ENCODE data around the gene ECSIT. TPM values are rescaled to one million over a fixed set of nuclear protein-coding genes. Genes with fewer than 3 reads are reported as not detected.
A peak's percentile ranks its signal among the peaks of the same experiment; 100 is the strongest.

Gene ECSIT
- polyA plus RNA-seq, 1 of the 3 experiments (the other 2 are of a cell fraction) = 43.8 TPM

DNA sequence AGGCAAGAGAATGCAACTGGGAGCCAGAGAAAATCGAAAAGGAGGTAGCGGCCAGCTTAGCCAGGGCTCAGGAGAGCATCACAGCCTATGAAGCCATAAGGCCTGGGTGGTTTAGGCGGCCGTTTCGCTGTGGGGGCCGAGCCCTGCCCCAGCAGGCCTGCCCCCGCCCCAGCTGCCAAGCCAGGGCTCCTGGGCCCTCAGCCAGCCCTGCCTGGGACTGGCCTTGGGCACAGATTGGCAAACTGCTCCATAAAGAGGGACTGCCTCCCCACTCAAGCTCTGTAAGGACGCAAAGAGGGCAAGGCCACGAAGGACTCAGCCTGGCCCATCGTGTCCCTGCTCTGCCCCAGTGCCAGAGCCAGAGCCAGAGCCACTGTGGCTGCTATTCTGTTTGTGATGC is 33.5 kb downstream of the ECSIT start:
- Histone ChIP-seq H3K27me3 (ENCODE audit: insufficient read depth) (no peaks in the 10 kb centered on the region), H3K9me2 (no peaks in the 10 kb centered on the region), H3K79me2 (ENCODE audit: insufficient read depth) (no peaks in the 10 kb centered on the region), H3K27ac (ENCODE audit: low read depth in 2 of 2, low read length in 1 of 2) (no peak overlapping the region), H3K4me1 (ENCODE audit: control insufficient read depth in 1 of 2, insufficient read depth in 2 of 2, low read depth in 1 of 2, low read length in 1 of 2) (peaks cover 0 to 3% of the 10 kb centered on the region in 2 experiments; a peak in 1 of 4 replicates), H3K4me2 (no peak overlapping the region), H3F3A (replicated peaks; ENCODE audit: insufficient read depth) (no peaks in the 10 kb centered on the region), H2AFZ (ENCODE audit: low read depth) (no peak overlapping the region), H3K9ac (no peak overlapping the region), H3K36me3 (replicated peaks in 1 of 2; ENCODE audit: control insufficient read depth in 1 of 2, insufficient read depth in 2 of 2, low read length in 1 of 2) (peaks cover 0 to 10% of the 10 kb centered on the region in 2 experiments), H4K20me1 (ENCODE audit: insufficient read depth) (peaks cover 8% of the 10 kb centered on the region; the same call in 1 of the 2 replicates), H3K4me3 (ENCODE audit: low read depth in 2 of 2, low read length in 1 of 2) (no peak overlapping the region), H3K9me3 (no peaks in the 10 kb centered on the region)
- 96% methylated on average over 5 of the region's 10 CpGs for WGBS (ENCODE audit: low lambda C conversion rate)
- peak; percentile 14 for DNase-seq
- ChIA-PET CTCF (interaction anchor here (0.7 to 5.0 kb wide), 7 partner anchors 10 to 93 kb away, joined by 3 to 57 read pairs (median 8); partner anchors contain the start of genes ELAVL3 and ZNF653), POLR2A (no interaction called here)
- TF ChIP-seq EP300 (IDR thresholded peaks at IDR 0.05; ENCODE audit: borderline replicate concordance in 1 of 2, low read depth in 1 of 2, low read length in 1 of 2) (no peak), CHD2 (IDR thresholded peaks at IDR 0.05; ENCODE audit: low read length, partially characterized antibody) (no peak), GABPA (IDR thresholded peaks at IDR 0.05; ENCODE audit: low read depth) (no peak), RCOR1 (IDR thresholded peaks at IDR 0.05; ENCODE audit: low read length) (no peak), POLR2AphosphoS5 (IDR thresholded peaks at IDR 0.05; ENCODE audit: low read depth, low read length) (no peak), MEF2A (IDR thresholded peaks at IDR 0.05; ENCODE audit: borderline replicate concordance, low read depth) (no peak), PBX3 (IDR thresholded peaks at IDR 0.05) (no peak), MXI1 (IDR thresholded peaks at IDR 0.05; ENCODE audit: low read depth, low read length) (no peak), USF2 (IDR thresholded peaks at IDR 0.05; ENCODE audit: borderline replicate concordance, low read depth, low read length) (no peak), NFIC (IDR thresholded peaks at IDR 0.05; ENCODE audit: borderline replicate concordance) (no peak), EZH2phosphoT487 (IDR thresholded peaks at IDR 0.05; ENCODE audit: borderline replicate concordance, low read depth) (no peak), FOXJ3 (CRISPR knock-in tag; IDR thresholded peaks at IDR 0.05) (no peak), TCF12 (IDR thresholded peaks at IDR 0.05) (no peak), FOXM1 (IDR thresholded peaks at IDR 0.05; ENCODE audit: low read depth) (no peak), REST (IDR thresholded peaks at IDR 0.05; ENCODE audit: low read depth, low read length) (no peak), TAF1 (IDR thresholded peaks at IDR 0.05; ENCODE audit: borderline replicate concordance, low read depth, low read length) (no peak)
- TF ChIP-seq, protein P1, sequence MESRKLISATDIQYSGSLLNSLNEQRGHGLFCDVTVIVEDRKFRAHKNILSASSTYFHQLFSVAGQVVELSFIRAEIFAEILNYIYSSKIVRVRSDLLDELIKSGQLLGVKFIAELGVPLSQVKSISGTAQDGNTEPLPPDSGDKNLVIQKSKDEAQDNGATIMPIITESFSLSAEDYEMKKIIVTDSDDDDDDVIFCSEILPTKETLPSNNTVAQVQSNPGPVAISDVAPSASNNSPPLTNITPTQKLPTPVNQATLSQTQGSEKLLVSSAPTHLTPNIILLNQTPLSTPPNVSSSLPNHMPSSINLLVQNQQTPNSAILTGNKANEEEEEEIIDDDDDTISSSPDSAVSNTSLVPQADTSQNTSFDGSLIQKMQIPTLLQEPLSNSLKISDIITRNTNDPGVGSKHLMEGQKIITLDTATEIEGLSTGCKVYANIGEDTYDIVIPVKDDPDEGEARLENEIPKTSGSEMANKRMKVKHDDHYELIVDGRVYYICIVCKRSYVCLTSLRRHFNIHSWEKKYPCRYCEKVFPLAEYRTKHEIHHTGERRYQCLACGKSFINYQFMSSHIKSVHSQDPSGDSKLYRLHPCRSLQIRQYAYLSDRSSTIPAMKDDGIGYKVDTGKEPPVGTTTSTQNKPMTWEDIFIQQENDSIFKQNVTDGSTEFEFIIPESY (IDR thresholded peaks at IDR 0.05; ENCODE audit: borderline replicate concordance, low read depth) = no peak
- TF ChIP-seq, protein P2, sequence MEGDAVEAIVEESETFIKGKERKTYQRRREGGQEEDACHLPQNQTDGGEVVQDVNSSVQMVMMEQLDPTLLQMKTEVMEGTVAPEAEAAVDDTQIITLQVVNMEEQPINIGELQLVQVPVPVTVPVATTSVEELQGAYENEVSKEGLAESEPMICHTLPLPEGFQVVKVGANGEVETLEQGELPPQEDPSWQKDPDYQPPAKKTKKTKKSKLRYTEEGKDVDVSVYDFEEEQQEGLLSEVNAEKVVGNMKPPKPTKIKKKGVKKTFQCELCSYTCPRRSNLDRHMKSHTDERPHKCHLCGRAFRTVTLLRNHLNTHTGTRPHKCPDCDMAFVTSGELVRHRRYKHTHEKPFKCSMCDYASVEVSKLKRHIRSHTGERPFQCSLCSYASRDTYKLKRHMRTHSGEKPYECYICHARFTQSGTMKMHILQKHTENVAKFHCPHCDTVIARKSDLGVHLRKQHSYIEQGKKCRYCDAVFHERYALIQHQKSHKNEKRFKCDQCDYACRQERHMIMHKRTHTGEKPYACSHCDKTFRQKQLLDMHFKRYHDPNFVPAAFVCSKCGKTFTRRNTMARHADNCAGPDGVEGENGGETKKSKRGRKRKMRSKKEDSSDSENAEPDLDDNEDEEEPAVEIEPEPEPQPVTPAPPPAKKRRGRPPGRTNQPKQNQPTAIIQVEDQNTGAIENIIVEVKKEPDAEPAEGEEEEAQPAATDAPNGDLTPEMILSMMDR (IDR thresholded peaks at IDR 0.05) = no peak
- TF ChIP-seq, protein P3, sequence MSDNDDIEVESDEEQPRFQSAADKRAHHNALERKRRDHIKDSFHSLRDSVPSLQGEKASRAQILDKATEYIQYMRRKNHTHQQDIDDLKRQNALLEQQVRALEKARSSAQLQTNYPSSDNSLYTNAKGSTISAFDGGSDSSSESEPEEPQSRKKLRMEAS (IDR thresholded peaks at IDR 0.05; ENCODE audit: low read depth) = no peak

Measured in SK-N-SH (cell line).